Mammary epithelial cell (primary cell): ENCODE results near the gene AVP.

ENCODE experiments used
- CTCF ChIP-seq, 2 donors: IDR thresholded peaks in 1 of 2; conservative IDR thresholded peaks in 1 of 2; 2 replicates each; pipeline ENCODE4 v1.5.1; 2011 to 2012; ENCODE audit warnings: inconsistent platforms in 2 of 2, low read length in 2 of 2, mild to moderate bottlenecking in 2 of 2, control low read depth in 1 of 2, low read depth in 1 of 2; ENCODE audit not compliant: insufficient read depth in 1 of 2; ENCODE audit errors: extremely low read depth in 1 of 2
- EZH2 ChIP-seq: IDR thresholded peaks from 2 replicates; pipeline ENCODE4 v1.6.1; 2012; ENCODE audit warnings: low read length, inconsistent platforms, borderline replicate concordance

GRCh38 chr20:3126527-3126859 is 42.0 kb upstream of the AVP start:
- TF ChIP-seq CTCF (conservative IDR thresholded peaks at IDR 0.05 in 1 of 2, IDR thresholded peaks at IDR 0.05 in 1 of 2; ENCODE audit: extremely low read depth in 1 of 2, insufficient read depth in 1 of 2, low read depth in 1 of 2, low read length in 2 of 2) = no peak
- no peak for TF ChIP-seq EZH2
